ENCODE measurements around the gene NOM1. TPM values are rescaled to one million over a fixed set of nuclear protein-coding genes. Genes with fewer than 3 reads are reported as not detected.

The NOM1 gene
- total and polyA plus RNA-seq, 2 donors (not counting 3 experiments of a cell fraction or from before 2014, with no cell fraction given), result 13.7 to 38.6 TPM

DNA sequence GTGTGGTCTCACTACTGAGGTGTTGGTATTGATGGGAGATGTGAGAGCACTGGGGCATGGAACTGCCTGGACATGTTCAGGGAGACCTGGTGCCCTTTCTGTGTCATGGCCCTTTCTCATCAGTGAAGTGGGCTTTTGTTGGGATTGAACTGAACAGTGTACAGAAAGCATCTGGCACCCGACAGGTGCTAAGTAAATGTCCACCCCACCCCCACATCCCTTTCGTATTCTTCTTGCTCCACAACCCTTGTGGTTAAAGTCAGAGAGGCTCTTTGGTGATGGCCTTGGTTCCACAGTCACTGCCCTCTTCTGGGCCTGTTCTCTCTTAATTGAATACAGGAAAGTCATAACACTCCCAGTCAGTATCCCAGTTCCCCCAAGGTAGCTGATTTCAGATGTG is 5.4 kb downstream of the NOM1 start:
- Histone ChIP-seq H3K4me3 (replicated peaks in 1 of 3; ENCODE audit: insufficient read depth in 1 of 3, low read depth in 1 of 3, low read length in 3 of 3) (no peak overlapping the region), H4K20me1 (replicated peaks; ENCODE audit: control insufficient read depth, extremely low read depth, insufficient read depth, low read length) (no peaks in the 10 kb centered on the region), H3K27ac (ENCODE audit: insufficient read depth, low read depth, low read length) (no peak overlapping the region), H3K27me3 (ENCODE audit: control insufficient read depth in 2 of 2, insufficient read depth in 2 of 2, low read length in 2 of 2) (no peaks in the 10 kb centered on the region), H3K9me3 (replicated peaks; ENCODE audit: control insufficient read depth, insufficient read depth, low read length) (no peaks in the 10 kb centered on the region), H3K4me2 (ENCODE audit: insufficient read depth, low read length) (no peak overlapping the region), H3K9me1 (replicated peaks; ENCODE audit: control insufficient read depth, extremely low read depth, insufficient read depth, low read length) (no peaks in the 10 kb centered on the region), H3K36me3 (ENCODE audit: control insufficient read depth in 2 of 2, extremely low read depth in 1 of 2, insufficient read depth in 2 of 2, low read length in 2 of 2) (peaks cover 28 to 32% of the 10 kb centered on the region in 2 experiments), H3K79me2 (ENCODE audit: control insufficient read depth, insufficient read depth, low read length) (peaks cover 66% of the 10 kb centered on the region), H2AFZ (ENCODE audit: low read depth, low read length) (no peak overlapping the region), H3K9ac (replicated peaks; ENCODE audit: extremely low read depth, insufficient read depth, low read length) (no peak overlapping the region), H3K4me1 (ENCODE audit: control insufficient read depth, extremely low read depth, insufficient read depth, low read length) (peaks cover 19% of the 10 kb centered on the region)
- ChIA-PET POLR2A (no interaction called here), CTCF (no interaction called here)
- no peak for FAIRE-seq
- intact Hi-C loops (cut with micrococcal nuclease) (loop anchor here (5.0 to 10.0 kb wide), 4 partner anchors 120 to 380 kb away; partner anchors contain the start of genes DNAJB6 and UBE3C), dilution Hi-C loops (cut with MboI; ENCODE audit: extremely low pct_ligation_motif_present, low sequenced_read_pairs) (no loop called here)
- no TSS peak for BruUV-seq (replicated peaks)
- TF ChIP-seq POLR2AphosphoS5 (IDR thresholded peaks at IDR 0.05; ENCODE audit: insufficient read depth, low read depth, low read length) (no peak), EZH2 (IDR thresholded peaks at IDR 0.05; ENCODE audit: borderline replicate concordance, low read depth, low read length, severe bottlenecking) (no peak), MYC (IDR thresholded peaks at IDR 0.05; ENCODE audit: low read depth, low read length) (no peak)
- DNase-seq (ENCODE audit: low read depth, low spot score), result no peak

DNA sequence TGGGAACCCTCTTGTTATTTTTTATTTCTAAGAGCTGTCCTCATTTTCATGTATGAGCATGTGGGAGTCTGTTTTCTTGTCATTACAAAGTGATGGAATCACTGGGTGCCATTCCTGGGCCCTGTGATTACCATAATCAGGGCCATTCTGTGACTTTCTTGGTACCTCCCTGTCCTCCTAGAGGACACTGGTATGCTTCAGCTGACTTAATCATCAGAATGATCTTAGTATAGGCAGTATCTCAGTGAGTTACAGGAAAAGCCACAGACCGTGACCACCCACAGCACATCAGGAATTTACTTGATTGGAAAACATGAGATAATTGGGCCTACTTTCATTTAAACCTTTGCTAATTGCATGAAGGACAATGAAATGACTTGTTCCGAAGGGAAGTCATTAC is 7.2 kb downstream of the NOM1 start:
- POLR2A ChIA-PET, result no interaction called here
- Histone ChIP-seq H3K27me3 (ENCODE audit: control insufficient read depth in 2 of 2, insufficient read depth in 2 of 2, low read length in 2 of 2) (no peaks in the 10 kb centered on the region), H2AFZ (ENCODE audit: low read depth, low read length) (no peak overlapping the region), H3K4me3 (replicated peaks in 1 of 3; ENCODE audit: insufficient read depth in 1 of 3, low read depth in 1 of 3, low read length in 3 of 3) (no peak overlapping the region), H3K9me3 (replicated peaks; ENCODE audit: control insufficient read depth, insufficient read depth, low read length) (no peaks in the 10 kb centered on the region), H3K9me1 (replicated peaks; ENCODE audit: control insufficient read depth, extremely low read depth, insufficient read depth, low read length) (no peaks in the 10 kb centered on the region), H3K27ac (ENCODE audit: insufficient read depth, low read depth, low read length) (no peak overlapping the region), H3K36me3 (ENCODE audit: control insufficient read depth in 2 of 2, extremely low read depth in 1 of 2, insufficient read depth in 2 of 2, low read length in 2 of 2) (peaks cover 33 to 35% of the 10 kb centered on the region in 2 experiments), H3K4me2 (ENCODE audit: insufficient read depth, low read length) (no peak overlapping the region), H3K79me2 (ENCODE audit: control insufficient read depth, insufficient read depth, low read length) (peaks cover 50% of the 10 kb centered on the region), H4K20me1 (replicated peaks; ENCODE audit: control insufficient read depth, extremely low read depth, insufficient read depth, low read length) (no peaks in the 10 kb centered on the region), H3K4me1 (ENCODE audit: control insufficient read depth, extremely low read depth, insufficient read depth, low read length) (peaks cover 11% of the 10 kb centered on the region), H3K9ac (replicated peaks; ENCODE audit: extremely low read depth, insufficient read depth, low read length) (no peak overlapping the region)
- FAIRE-seq (no peak), DNase-seq (ENCODE audit: low read depth, low spot score) (no peak)
- dilution Hi-C loops (cut with MboI; ENCODE audit: extremely low pct_ligation_motif_present, low sequenced_read_pairs), result no loop called here
- CTCF ChIA-PET, result no interaction called here
- TF ChIP-seq, protein P1, sequence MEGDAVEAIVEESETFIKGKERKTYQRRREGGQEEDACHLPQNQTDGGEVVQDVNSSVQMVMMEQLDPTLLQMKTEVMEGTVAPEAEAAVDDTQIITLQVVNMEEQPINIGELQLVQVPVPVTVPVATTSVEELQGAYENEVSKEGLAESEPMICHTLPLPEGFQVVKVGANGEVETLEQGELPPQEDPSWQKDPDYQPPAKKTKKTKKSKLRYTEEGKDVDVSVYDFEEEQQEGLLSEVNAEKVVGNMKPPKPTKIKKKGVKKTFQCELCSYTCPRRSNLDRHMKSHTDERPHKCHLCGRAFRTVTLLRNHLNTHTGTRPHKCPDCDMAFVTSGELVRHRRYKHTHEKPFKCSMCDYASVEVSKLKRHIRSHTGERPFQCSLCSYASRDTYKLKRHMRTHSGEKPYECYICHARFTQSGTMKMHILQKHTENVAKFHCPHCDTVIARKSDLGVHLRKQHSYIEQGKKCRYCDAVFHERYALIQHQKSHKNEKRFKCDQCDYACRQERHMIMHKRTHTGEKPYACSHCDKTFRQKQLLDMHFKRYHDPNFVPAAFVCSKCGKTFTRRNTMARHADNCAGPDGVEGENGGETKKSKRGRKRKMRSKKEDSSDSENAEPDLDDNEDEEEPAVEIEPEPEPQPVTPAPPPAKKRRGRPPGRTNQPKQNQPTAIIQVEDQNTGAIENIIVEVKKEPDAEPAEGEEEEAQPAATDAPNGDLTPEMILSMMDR (IDR thresholded peaks at IDR 0.05; ENCODE audit: extremely low read depth in 1 of 2, insufficient read depth in 1 of 2, low read depth in 1 of 2, low read length in 2 of 2), result no peak
- no peak for TF ChIP-seq POLR2AphosphoS5 (IDR thresholded peaks at IDR 0.05; ENCODE audit: insufficient read depth, low read depth, low read length)
- no peak for TF ChIP-seq GATA2 (IDR thresholded peaks at IDR 0.05; ENCODE audit: insufficient read depth, insufficient read length, low read depth, low read length)
- TF ChIP-seq FOS (IDR thresholded peaks at IDR 0.05; ENCODE audit: borderline replicate concordance, insufficient read depth, low read length), result no peak
- TF ChIP-seq JUN (IDR thresholded peaks at IDR 0.05; ENCODE audit: borderline replicate concordance, insufficient read depth, insufficient read length, low read depth), result no peak
- TF ChIP-seq, protein P2, sequence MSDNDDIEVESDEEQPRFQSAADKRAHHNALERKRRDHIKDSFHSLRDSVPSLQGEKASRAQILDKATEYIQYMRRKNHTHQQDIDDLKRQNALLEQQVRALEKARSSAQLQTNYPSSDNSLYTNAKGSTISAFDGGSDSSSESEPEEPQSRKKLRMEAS (IDR thresholded peaks at IDR 0.05; ENCODE audit: insufficient read depth, insufficient read length), result no peak
- no peak for TF ChIP-seq EZH2 (IDR thresholded peaks at IDR 0.05; ENCODE audit: borderline replicate concordance, low read depth, low read length, severe bottlenecking)
- TF ChIP-seq POLR2A (IDR thresholded peaks at IDR 0.05; ENCODE audit: low read depth, low read length), result no peak
- no peak for TF ChIP-seq MYC (IDR thresholded peaks at IDR 0.05; ENCODE audit: low read depth, low read length)
- intact Hi-C loops (cut with micrococcal nuclease), result loop anchor here (10.0 kb wide), 2 partner anchors 122 to 378 kb away; partner anchors contain the start of gene DNAJB6
- BruUV-seq (replicated peaks), result no TSS peak

Data from endothelial cell of umbilical vein (primary cell).